Choroid plexus epithelial cell (primary cell): Measurements from ENCODE around the gene RFX2.
A peak's percentile ranks its signal among the peaks of the same experiment; 100 is the strongest.
"Not testable (repeated sequence)": the region's sequence is repeated elsewhere in the genome, so short reads cannot be mapped to it uniquely, and the experiment has no call there.

Experiments used
- DNase-seq: peaks from one replicate; pipeline ENCODE4 v3.0.0-alpha.2; 2010; ENCODE audit warnings: low read depth
- H3K4me3 ChIP-seq: 2 replicates; pipeline ENCODE4 v1.5.1; 2011; ENCODE audit warnings: low read depth, mild to moderate bottlenecking, control low read depth, low read length, moderate library complexity
- CTCF ChIP-seq: conservative IDR thresholded peaks from 2 replicates; pipeline ENCODE4 v1.5.1; 2011; ENCODE audit warnings: low read depth, mild to moderate bottlenecking, control low read depth, inconsistent platforms, low read length, moderate library complexity

The RFX2 gene

DNA sequence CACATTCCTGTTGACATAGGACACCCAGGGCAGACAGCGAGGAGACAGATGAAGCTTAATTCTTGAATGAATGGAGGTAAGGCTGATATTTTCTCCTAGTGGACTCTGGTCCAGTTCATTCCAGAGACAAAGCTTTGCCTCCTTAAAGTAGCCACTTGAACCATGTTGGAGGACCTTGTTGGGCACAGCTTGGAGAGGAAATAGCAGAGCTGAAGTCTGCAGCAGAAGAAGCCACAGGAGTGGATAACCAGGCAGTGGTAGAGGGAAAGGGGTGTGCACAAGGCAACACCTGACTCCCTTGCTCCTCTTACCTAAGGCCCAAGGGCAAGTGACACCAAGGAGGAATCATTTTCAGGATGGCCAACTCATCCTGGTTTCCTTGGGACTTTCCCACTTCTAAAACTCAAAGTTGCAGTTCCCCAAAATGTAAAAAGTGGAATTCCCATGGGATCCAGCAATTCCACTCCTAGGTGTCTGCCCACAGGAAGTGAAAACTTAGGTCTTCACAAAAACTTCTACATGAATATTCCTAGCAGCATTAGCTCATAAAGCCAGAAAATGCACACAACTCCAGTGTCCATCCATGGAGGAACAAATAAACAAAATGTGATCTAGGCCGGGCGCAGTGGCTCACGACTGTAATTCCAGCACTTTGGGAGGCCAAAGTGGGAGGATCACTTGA lies 6.6 kb upstream of the RFX2 start:
- no peak for DNase-seq

DNA sequence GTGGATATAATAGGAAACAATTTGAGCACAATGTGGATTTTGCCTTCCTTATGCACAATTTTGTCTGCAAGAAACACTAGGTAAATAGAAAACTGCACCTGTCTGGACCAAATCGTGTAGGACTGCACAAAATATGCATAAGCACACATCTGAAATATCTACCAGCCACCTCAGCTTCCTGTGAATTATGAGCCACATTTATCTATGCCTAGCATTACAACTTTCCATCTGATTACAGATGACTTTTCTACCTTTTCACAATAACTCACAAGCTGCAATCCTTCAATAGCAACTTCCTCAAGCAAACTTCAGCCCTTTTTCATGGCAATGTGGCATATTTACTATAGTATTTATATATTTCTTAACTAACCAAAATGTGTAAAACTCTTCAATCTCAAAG lies 5.7 kb upstream of the RFX2 start:
- DNase-seq: no peak
- no peak overlapping the region for H3K4me3 ChIP-seq
- no peak for TF ChIP-seq CTCF

More for the DNA sequence above, 6.6 kb upstream of the RFX2 start:
- TF ChIP-seq CTCF: no peak
- H3K4me3 ChIP-seq: no peak overlapping the region

DNA sequence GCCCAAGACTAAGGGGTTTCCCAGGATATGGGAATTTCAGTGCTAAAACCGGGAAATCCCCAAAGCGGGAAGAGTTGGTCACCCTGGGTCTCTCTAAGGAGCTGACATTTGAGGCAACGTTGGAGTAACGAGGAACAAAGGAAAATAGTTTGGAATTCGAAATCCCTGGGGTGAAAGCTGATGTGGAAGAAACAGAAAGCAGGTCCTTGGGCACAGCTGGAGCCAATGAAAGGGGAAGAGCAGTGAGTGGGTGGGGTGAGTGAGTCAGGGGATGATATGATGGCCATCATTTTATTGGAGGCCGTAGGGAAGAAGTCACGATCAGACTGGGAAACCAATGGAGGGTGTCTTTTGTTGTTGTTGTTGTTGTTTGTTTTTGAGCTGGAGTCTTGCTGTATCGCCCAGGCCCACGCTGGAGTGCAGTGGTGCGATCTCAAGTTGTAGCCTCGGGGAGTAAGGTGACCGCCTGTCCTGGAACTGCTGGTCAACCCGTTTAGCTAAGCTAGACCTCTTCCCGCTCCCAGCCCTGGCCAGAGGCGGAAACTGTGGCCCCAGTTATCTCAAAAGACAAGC lies 3.4 kb upstream of the RFX2 start:
- no peak overlapping the region for H3K4me3 ChIP-seq
- no peak for DNase-seq
- no peak for TF ChIP-seq CTCF

- DNase-seq: no peak
- peak overlapping the region; percentile 62 for H3K4me3 ChIP-seq
- TF ChIP-seq CTCF: no peak
These were observed 353 bp downstream of the RFX2 start for GRCh38 chr19:6109947-6110346.

DNA sequence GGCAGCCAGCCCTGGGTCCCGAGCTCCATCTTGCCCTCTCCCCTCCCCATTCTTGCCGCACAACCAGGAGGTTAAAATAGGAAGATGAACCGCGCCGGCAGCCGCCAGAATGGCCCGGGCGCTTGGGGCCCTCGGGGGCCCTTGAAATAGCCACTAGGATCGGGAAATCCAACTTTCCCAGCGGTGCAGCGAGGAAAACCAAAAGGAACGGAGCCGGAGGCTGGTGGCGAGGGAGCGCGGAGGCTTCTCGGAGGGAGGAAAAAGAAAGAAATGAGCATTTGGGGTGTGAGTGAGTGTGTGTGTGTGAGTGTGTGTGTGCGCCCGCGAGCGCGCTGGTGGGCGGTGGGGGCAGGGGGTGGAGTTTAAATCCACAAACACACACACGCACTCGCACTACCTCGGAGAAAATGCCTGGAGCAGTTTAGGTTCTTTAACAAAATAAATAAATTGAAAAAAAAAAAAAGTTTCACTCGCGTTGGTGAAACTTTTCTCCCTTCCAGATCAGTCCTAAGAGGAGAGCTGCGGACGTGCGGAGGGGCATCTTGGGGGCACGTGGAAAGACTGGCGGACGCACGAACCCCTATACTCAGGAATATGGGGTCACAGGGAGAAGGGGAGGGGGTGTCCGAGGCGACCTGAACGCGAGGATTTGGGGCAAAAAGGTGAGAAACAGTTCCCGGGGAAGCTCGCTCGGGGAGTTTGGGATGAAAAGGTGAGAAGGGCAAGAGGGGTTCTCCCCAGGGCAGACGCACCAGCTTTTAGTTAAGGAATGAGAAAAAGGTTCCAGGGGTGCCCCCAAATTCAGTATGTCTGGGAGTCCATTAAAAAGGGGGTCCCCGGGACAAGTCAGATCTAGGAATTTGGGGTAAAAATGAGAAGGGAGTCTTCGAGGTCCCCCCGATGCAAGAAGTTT lies 1.3 kb downstream of the RFX2 start:
- TF ChIP-seq CTCF: no peak
- H3K4me3 ChIP-seq: peak overlapping the region; percentile 62
- peak; percentile 63 for DNase-seq

- H3K4me3 ChIP-seq, DNase-seq: not testable (repeated sequence)
These were observed 3.5 kb downstream of the RFX2 start for GRCh38 chr19:6106643-6107294.

DNA sequence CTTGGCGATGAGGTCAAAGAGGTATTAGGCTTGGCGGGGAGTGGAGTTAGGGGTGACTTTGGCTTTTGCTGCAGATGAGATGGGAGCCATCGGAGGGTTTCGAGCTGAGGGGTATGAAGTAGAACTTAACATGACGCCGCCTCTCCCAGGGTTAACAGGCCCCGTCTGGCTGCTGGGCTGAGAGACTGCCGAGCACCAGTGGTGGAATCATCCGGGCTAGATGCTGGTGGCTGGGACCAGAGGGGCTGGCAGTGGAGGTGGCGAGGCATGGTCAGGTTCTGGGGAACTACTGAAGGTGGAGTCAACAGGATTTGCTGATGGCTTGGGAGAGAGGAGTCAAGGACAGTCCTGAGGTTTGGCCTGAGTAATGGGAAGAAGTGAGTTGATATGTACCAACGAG lies 4.9 kb downstream of the RFX2 start:
- TF ChIP-seq CTCF: no peak
- no peak for DNase-seq
- no peak overlapping the region for H3K4me3 ChIP-seq
